Measurements from ENCODE around the gene PLA2G2E.
"Not testable (repeated sequence)": the region's sequence is repeated elsewhere in the genome, so short reads cannot be mapped to it uniquely, and the experiment has no call there.

The PLA2G2E gene

GRCh38 chr1:19884312-19884711 lies 39.1 kb downstream of the PLA2G2E start:
- DNase-seq = no peak

DNA sequence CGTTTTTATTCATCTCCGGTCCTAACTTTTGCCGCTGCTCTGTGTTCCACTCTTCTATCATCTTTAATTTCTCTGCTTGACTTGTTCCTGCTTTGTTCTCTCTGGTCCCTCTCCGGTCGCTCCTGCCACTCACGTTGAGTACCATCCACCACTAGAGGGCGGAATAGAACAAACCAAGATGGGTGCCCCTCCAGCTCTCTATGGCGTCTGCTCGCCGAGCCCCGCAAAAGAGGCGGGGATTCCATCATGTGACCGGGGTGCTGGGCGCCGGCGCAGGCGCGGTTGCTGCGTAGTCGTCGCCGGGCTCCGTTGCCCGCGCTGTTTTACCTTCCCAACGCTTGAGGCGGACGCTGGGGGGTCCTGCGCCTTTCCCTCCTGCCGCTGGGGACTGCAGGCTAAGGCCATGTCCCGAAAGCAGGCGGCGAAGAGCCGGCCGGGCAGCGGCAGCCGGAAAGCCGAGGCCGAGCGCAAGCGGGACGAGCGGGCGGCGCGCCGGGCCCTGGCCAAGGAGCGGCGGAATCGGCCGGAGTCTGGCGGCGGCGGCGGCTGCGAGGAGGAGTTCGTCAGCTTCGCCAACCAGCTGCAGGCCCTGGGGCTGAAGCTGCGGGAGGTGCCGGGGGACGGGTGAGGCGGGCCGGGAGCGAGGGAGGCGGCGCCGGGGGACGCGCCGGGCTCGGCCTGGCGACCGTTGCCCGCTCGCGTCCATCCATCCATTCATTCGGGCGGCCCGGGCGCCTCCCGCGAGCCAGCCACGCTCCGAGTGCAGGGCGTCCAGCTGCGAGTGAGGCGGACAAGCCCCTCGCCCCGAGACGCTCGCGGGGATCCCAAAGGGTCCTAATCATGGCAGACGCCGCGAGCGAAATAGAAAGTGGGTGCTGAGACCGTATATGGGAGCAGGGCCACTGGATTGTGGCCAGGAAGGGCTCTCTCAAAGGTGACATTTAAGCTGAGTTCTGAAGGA lies 41.0 kb downstream of the PLA2G2E start, which contains the start of gene OTUD3:
Gene OTUD3 (plus strand): TSS at position 285 of the 961 bp plus-strand sequence. CDS start 119 bp downstream, at position 404.
- DNase-seq = peak; percentile 61 to 97 (median 91)

- DNase-seq = not testable (repeated sequence)
Measured at GRCh38 chr1:19880841-19881240, 42.6 kb downstream of the PLA2G2E start.

DNA sequence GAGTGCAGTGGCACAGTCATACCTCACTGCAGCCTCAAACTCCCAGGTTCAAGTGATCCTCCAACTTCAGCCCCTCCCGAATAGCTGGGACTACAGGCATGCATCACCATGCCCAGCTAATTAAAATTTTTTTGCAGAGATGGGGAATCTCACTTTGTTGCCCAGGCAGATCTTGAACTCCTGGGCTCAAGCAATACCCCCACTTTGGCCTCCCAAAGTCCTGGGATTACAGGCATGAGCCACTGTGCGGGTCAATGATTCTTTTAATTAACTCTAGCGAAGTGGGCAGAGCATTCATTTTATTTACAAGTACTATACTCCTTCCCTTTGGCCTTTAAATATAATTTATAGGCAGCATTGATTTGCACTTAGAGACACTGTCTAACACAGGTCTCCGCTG lies 43.8 kb downstream of the PLA2G2E start:
- DNase-seq = no peak

- no peak for DNase-seq
Measured at GRCh38 chr1:19879227-19879626, 44.2 kb downstream of the PLA2G2E start.

DNA sequence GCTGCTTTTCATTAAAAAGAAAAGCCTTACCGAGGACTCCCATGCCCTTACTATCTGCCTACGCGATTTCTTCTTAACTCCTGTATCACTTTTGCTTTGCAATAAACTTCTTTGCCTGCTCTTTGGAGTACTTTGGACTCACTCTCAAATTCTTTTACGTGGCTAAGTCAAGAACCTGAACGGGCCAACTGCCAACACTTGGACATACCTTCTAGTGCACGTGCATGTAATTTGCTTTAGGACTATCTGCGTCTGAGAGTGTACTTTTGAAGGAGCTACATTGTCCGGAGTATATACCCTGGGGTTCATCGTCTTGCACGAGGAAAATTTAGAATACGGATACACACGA lies 44.8 kb downstream of the PLA2G2E start:
- DNase-seq = no peak

GRCh38 chr1:19877821-19878636 lies 45.4 kb downstream of the PLA2G2E start:
- peak in 1 of 51 donors; percentile 17 for DNase-seq

DNA sequence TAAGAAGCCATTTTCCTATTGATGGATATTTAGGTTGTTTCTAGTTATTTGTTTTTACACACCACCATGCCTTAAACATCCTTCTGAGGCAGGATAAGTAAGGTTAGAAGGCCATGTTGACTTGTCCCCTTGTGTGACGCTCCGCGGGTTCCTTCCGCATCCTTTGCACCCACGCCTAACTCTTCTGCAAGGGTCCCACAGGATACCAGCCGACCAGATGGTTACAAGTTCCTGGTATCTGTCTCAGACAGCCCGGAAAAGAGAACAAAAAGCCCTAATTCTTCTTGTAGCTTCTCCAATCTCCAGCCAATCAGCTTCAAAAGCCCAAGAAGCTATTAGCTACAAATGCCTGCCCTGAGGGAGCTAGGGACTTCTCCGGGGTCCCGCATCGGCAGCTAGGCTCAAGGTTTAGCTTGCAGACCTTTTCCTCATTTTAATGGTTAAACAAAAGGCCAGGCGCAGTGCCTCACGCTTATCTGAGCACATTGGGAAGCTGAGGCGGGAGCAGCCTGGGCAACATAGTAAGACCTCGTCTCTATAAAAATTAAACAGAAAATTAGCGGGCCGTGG lies 46.2 kb downstream of the PLA2G2E start:
- no peak for DNase-seq

DNA sequence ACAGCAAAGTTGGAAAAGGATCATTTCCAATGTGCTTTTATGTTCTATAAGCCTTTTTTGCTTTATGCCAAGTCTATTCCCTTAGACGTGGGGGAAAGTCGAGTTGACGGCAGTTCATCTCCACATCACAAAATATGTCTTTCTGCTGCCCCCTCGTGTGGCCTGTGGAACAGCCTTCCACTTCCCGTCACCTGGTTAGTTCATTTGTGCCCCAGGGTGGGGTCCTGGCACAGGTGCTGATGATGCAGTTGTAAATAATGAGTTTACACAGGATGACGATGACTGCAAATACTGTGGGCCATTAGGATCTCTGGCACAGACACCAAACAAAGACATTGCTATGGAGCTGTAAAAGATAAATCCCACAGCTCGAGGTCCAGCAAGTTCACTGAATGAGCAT lies 51.2 kb downstream of the PLA2G2E start:
- DNase-seq = no peak

Measured in hypothalamus (tissue), 51 donors.